Duodenal mucosa (tissue), 2 donors: ENCODE data around the gene TNPO1.

ENCODE experiments used
- H3K27ac ChIP-seq: one replicate; pipeline ENCODE4 v1.7.0; 2013; ENCODE audit warnings: low read depth, low read length
- H3K27me3 ChIP-seq, 2 donors: one replicate each; pipeline ENCODE4 v1.7.0; 2013; ENCODE audit warnings: low read length in 2 of 2, control low read depth in 1 of 2; ENCODE audit not compliant: insufficient read depth in 2 of 2, control insufficient read depth in 1 of 2
- H3K36me3 ChIP-seq, 2 donors: one replicate each; pipeline ENCODE4 v1.7.0; 2013; ENCODE audit warnings: low read length in 2 of 2, control low read depth in 1 of 2; ENCODE audit not compliant: insufficient read depth in 2 of 2, control insufficient read depth in 1 of 2
- H3K4me1 ChIP-seq, 2 donors: one replicate each; pipeline ENCODE4 v1.7.0; 2013; ENCODE audit warnings: low read length in 2 of 2, control low read depth in 1 of 2; ENCODE audit not compliant: insufficient read depth in 2 of 2, control insufficient read depth in 1 of 2
- H3K4me3 ChIP-seq, 2 donors: one replicate each; pipeline ENCODE4 v1.7.0; 2013; ENCODE audit warnings: low read length in 2 of 2, low read depth in 1 of 2
- H3K9ac ChIP-seq, 2 donors: one replicate each; pipeline ENCODE4 v1.7.0; 2013; ENCODE audit warnings: low read length in 2 of 2, low read depth in 1 of 2
- H3K9me3 ChIP-seq, 2 donors: one replicate each; pipeline ENCODE4 v1.7.0; 2013; ENCODE audit warnings: low read length in 2 of 2, control low read depth in 1 of 2; ENCODE audit not compliant: control insufficient read depth in 1 of 2

Gene TNPO1

DNA sequence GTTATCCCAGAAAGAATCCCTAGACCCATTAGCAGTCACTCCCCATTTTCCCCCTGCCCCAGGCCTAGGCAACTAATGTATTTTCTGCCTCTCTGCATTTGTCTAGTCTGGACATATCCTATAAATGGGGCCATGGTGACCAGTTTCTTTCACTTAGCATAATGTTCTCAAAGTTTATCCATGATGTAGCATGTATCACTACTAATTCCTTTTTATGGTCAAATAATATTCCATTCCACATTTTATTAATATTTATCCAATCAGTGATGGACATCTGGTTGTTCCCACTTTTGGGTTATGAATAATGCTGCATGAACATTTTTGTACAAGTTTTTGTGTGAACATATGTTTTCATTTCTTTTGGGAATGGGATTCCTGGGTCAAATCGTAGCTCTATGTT is 140.9 kb downstream of the TNPO1 start:
- Histone ChIP-seq H3K27me3 (no peaks in the 10 kb centered on the region), H3K4me3 (peak overlapping the region; percentile 85 to 86), H3K9ac (peak overlapping the region; percentile 84 to 92), H3K36me3 (no peaks in the 10 kb centered on the region), H3K4me1 (peaks cover 13 to 20% of the 10 kb centered on the region in 2 donors), H3K27ac (no peak overlapping the region), H3K9me3 (no peaks in the 10 kb centered on the region)

DNA sequence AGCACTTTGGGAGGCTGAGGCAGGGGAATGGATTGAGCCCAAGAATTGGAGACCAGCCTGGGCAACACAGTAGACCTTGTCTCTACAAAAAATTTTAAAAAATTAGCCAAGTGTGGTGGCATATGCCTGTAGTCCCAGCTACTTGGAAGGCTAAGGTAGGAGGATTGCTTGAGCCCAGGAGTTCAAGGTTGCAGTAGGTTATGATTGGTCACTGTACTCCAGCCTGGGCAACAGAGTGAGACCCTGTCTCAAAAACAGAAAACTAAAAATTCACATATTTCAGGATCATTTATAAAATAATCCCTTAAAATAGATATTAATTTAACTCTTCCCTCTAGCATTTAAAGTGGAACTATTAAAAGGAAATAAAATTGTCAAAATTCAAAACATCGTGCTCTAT is 142.8 kb downstream of the TNPO1 start:
- Histone ChIP-seq H3K36me3 (no peaks in the 10 kb centered on the region), H3K4me1 (peaks cover 13 to 19% of the 10 kb centered on the region in 2 donors), H3K27ac (no peak overlapping the region), H3K4me3 (no peak overlapping the region), H3K9me3 (no peaks in the 10 kb centered on the region), H3K27me3 (no peaks in the 10 kb centered on the region), H3K9ac (no peak overlapping the region)
